HCT116 (cell line): ENCODE data around the gene IL15.
A peak's percentile ranks its signal among the peaks of the same experiment; 100 is the strongest.

ENCODE experiments used
- CEBPB ChIP-seq: IDR thresholded peaks from 2 replicates; pipeline ENCODE4 v1.6.1; 2012; ENCODE audit warnings: low read depth
- CTCF ChIP-seq, 3 experiments: fragments of 200-600 bp in 1 of 3; sonication (generic) in 1 of 3; IDR thresholded peaks in 2 of 3; conservative IDR thresholded peaks in 1 of 3; 2 replicates each; pipeline ENCODE4 v1.5.1; 2012 to 2017; ENCODE audit warnings: low read depth in 2 of 3, low read length in 2 of 3, antibody characterized with exemption in 1 of 3, borderline replicate concordance in 1 of 3, control low read depth in 1 of 3, mild to moderate bottlenecking in 1 of 3, mixed read lengths in 1 of 3, mixed run types in 1 of 3, moderate library complexity in 1 of 3; ENCODE audit not compliant: insufficient read depth in 1 of 3
- EZH2 ChIP-seq: fragments of 200-600 bp; sonication (generic); IDR thresholded peaks from 2 replicates; pipeline ENCODE4 v1.6.1; 2017; ENCODE audit warnings: antibody characterized with exemption, mixed run types
- JUND ChIP-seq: IDR thresholded peaks from 2 replicates; pipeline ENCODE4 v1.6.1; 2012
- MAX ChIP-seq: IDR thresholded peaks from 2 replicates; pipeline ENCODE4 v1.6.1; 2012
- POLR2A ChIP-seq: IDR thresholded peaks from 2 replicates; pipeline ENCODE4 v1.7.0; 2011; ENCODE audit warnings: borderline replicate concordance; ENCODE audit not compliant: insufficient read depth, insufficient read length; ENCODE audit errors: extremely low read depth
- POLR2AphosphoS5 ChIP-seq: IDR thresholded peaks from 2 replicates; pipeline ENCODE4 v1.6.1; 2011; ENCODE audit warnings: mild to moderate bottlenecking, low read depth, low read length, moderate library complexity
- RAD21 ChIP-seq: IDR thresholded peaks from 2 replicates; pipeline ENCODE4 v1.6.1; 2012; ENCODE audit warnings: low read depth, mild to moderate bottlenecking
- REST ChIP-seq: IDR thresholded peaks from 2 replicates; pipeline ENCODE4 v1.6.1; 2012; ENCODE audit warnings: low read depth
- SIN3A ChIP-seq: IDR thresholded peaks from 2 replicates; pipeline ENCODE4 v1.6.1; 2012; ENCODE audit warnings: low read depth
- ZBTB33 ChIP-seq: IDR thresholded peaks from 2 replicates; pipeline ENCODE4 v1.6.1; 2011; ENCODE audit warnings: mild to moderate bottlenecking, low read length, moderate library complexity; ENCODE audit not compliant: insufficient replicate concordance; ENCODE audit errors: extremely low read depth
- ZFX ChIP-seq: fragments of 450-650 bp; IDR thresholded peaks from 2 replicates; pipeline ENCODE4 v1.6.1; 2017

- peak in 1 of 3 experiments; percentile 27; a peak in 1 of 6 replicates for TF ChIP-seq CTCF (IDR thresholded peaks at IDR 0.05 in 2 of 3, conservative IDR thresholded peaks at IDR 0.05 in 1 of 3; ENCODE audit: borderline replicate concordance in 1 of 3, insufficient read depth in 1 of 3, low read depth in 2 of 3, low read length in 2 of 3)
- no peak for TF ChIP-seq EZH2
- TF ChIP-seq MAX = no peak
- TF ChIP-seq RAD21 = peak; percentile 50
- TF ChIP-seq POLR2A = no peak
- no peak for TF ChIP-seq POLR2AphosphoS5
- TF ChIP-seq JUND = no peak
- no peak for TF ChIP-seq ZBTB33
- no peak for TF ChIP-seq SIN3A
- TF ChIP-seq CEBPB = no peak
- no peak for TF ChIP-seq REST
- no peak for TF ChIP-seq ZFX
Measured at GRCh38 chr4:141657550-141658250, 21.3 kb downstream of the IL15 start.
